NT2/D1 (cell line): ENCODE results near the gene MAGI3.

Source experiments
- SUZ12 ChIP-seq: IDR thresholded peaks from 2 replicates; pipeline ENCODE4 v1.6.1; 2011; ENCODE audit not compliant: insufficient read length, insufficient read depth; ENCODE audit errors: extremely low read depth
- YY1 ChIP-seq: IDR thresholded peaks from 2 replicates; pipeline ENCODE4 v1.6.1; 2011; ENCODE audit not compliant: insufficient read length, insufficient read depth

- TF ChIP-seq SUZ12 (no peak), YY1 (no peak)
Observed at GRCh38 chr1:113369699-113370098, 20.6 kb upstream of the MAGI3 start.
